GM21723 (cell line): Measurements from ENCODE around the gene CCDC192.
"Not testable (repeated sequence)": the region's sequence is repeated elsewhere in the genome, so short reads cannot be mapped to it uniquely, and the experiment has no call there.

Source experiments
- ATAC-seq: cut with Tn5 transposase; IDR thresholded peaks from one replicate; pipeline ENCODE4 v1.9.1; 2021; ENCODE audit warnings: mild to moderate bottlenecking, moderate library complexity; ENCODE audit not compliant: unreplicated experiment

CCDC192 gene

GRCh38 chr5:127839496-127840197 lies 136.5 kb downstream of the CCDC192 start:
- peak; percentile 55 for ATAC-seq

GRCh38 chr5:127840198-127840524 lies 137.0 kb downstream of the CCDC192 start:
- peak; percentile 83 for ATAC-seq

- ATAC-seq, result no peak
Measured at GRCh38 chr5:127840809-127841208, 137.6 kb downstream of the CCDC192 start.

- ATAC-seq, result no peak
Measured at GRCh38 chr5:127844581-127845021, 141.4 kb downstream of the CCDC192 start.

- ATAC-seq, result no peak
Measured at GRCh38 chr5:127846884-127847283, 143.7 kb downstream of the CCDC192 start.

GRCh38 chr5:127847641-127848040 lies 144.4 kb downstream of the CCDC192 start:
- ATAC-seq, result not testable (repeated sequence)

- ATAC-seq, result no peak
Measured at GRCh38 chr5:127848098-127848497, 144.9 kb downstream of the CCDC192 start.

GRCh38 chr5:127849408-127849807 lies 146.2 kb downstream of the CCDC192 start:
- ATAC-seq, result no peak

- ATAC-seq, result no peak
Measured at GRCh38 chr5:127849891-127850290, 146.7 kb downstream of the CCDC192 start.

GRCh38 chr5:127851964-127852363 lies 148.8 kb downstream of the CCDC192 start:
- no peak for ATAC-seq

- no peak for ATAC-seq
Measured at GRCh38 chr5:127854520-127854919, 151.3 kb downstream of the CCDC192 start.

GRCh38 chr5:127856292-127856691 lies 153.1 kb downstream of the CCDC192 start:
- peak; percentile 57 for ATAC-seq

GRCh38 chr5:127858116-127858784 lies 155.1 kb downstream of the CCDC192 start:
- ATAC-seq, result no peak

- ATAC-seq, result no peak
Measured at GRCh38 chr5:127860291-127860690, 157.1 kb downstream of the CCDC192 start.

- ATAC-seq, result no peak
Measured at GRCh38 chr5:127863161-127863560, 160.0 kb downstream of the CCDC192 start.

- no peak for ATAC-seq
Measured at GRCh38 chr5:127863610-127864395, 160.6 kb downstream of the CCDC192 start.

- ATAC-seq, result no peak
Measured at GRCh38 chr5:127864511-127864910, 161.3 kb downstream of the CCDC192 start.

- ATAC-seq, result no peak
Measured at GRCh38 chr5:127865273-127865672, 162.1 kb downstream of the CCDC192 start.

GRCh38 chr5:127867022-127867783 lies 164.0 kb downstream of the CCDC192 start:
- ATAC-seq, result peak; percentile 49

- peak; percentile 45 for ATAC-seq
Measured at GRCh38 chr5:127870914-127871313, 167.7 kb downstream of the CCDC192 start.
